AG04450 (cell line): ENCODE data around the gene IGF1. TPM values are rescaled to one million over a fixed set of nuclear protein-coding genes. Genes with fewer than 3 reads are reported as not detected.

Source experiments
- CTCF ChIA-PET: fragments of 300-600, 350-600 bp; formaldehyde crosslinking; extraction: SDS; loops from one replicate; lab custom pipeline; 2022; ENCODE audit warnings: antibody characterized with exemption, inconsistent platforms; lab: Charles Lee
- POLR2A ChIA-PET: fragments of 350-600 bp; formaldehyde crosslinking; extraction: SDS; loops from one replicate; lab custom pipeline; 2021; ENCODE audit warnings: antibody characterized with exemption, inconsistent platforms; lab: Yijun Ruan, JAX
- DNase-seq: peaks from one replicate; pipeline ENCODE4 v3.0.0-alpha.2; 2011; ENCODE audit warnings: low read depth, low spot score
- H3K27ac ChIP-seq: one replicate; pipeline ENCODE4 v1.5.1; 2012; ENCODE audit warnings: low read depth, low read length, control low read depth
- H3K27me3 ChIP-seq: one replicate; pipeline ENCODE4 v1.6.0; 2012; ENCODE audit warnings: low read length; ENCODE audit not compliant: control insufficient read depth, insufficient read depth
- H3K4me3 ChIP-seq: 2 replicates; pipeline ENCODE4 v1.5.1; 2011; ENCODE audit warnings: mild to moderate bottlenecking, low read depth, low read length, control low read depth
- H3K9me3 ChIP-seq: 2 replicates; pipeline ENCODE4 v1.5.1; 2012; ENCODE audit warnings: low read length; ENCODE audit not compliant: control insufficient read depth, insufficient read depth
- polyA plus RNA-seq: library from polyadenylated mRNA; depleted of rRNA; stranded (reverse); fragments of >200 nt; gene quantifications from 2 replicates; pipeline ENCODE4 v1.2.3, GENCODE V29; 2011
- TF ChIP-seq, protein P1 (sequence below): IDR thresholded peaks from 2 replicates; pipeline ENCODE4 v1.5.1; 2011; ENCODE audit warnings: low read depth, low read length, control low read depth, inconsistent platforms

Gene IGF1
- polyA plus RNA-seq, 1 experiment: 0.01 TPM

DNA sequence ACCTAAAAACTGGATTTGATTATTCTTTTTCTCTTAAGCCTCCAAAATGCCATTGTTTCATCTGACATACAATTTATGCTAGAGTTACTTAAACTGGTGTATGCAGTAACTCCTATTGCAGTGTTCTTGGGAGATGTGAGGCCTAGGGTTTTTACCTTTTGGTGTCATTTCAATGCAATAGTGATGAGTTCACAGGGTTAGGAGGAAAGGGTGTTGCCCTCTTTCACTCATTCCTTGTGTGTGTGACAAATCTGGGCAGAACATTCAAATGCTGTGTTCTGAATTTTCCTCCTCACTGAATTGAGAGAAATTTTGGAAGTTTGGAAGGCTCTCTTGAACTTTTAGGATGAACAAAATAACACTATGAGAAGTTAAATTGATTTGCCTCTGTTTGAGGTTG lies 69.9 kb downstream of the IGF1 start:
- ChIA-PET CTCF (no interaction called here), POLR2A (no interaction called here)
- Histone ChIP-seq H3K9me3 (no peaks in the 10 kb centered on the region), H3K27me3 (no peaks in the 10 kb centered on the region), H3K27ac (no peak overlapping the region), H3K4me3 (no peak overlapping the region)
- TF ChIP-seq, protein P1, sequence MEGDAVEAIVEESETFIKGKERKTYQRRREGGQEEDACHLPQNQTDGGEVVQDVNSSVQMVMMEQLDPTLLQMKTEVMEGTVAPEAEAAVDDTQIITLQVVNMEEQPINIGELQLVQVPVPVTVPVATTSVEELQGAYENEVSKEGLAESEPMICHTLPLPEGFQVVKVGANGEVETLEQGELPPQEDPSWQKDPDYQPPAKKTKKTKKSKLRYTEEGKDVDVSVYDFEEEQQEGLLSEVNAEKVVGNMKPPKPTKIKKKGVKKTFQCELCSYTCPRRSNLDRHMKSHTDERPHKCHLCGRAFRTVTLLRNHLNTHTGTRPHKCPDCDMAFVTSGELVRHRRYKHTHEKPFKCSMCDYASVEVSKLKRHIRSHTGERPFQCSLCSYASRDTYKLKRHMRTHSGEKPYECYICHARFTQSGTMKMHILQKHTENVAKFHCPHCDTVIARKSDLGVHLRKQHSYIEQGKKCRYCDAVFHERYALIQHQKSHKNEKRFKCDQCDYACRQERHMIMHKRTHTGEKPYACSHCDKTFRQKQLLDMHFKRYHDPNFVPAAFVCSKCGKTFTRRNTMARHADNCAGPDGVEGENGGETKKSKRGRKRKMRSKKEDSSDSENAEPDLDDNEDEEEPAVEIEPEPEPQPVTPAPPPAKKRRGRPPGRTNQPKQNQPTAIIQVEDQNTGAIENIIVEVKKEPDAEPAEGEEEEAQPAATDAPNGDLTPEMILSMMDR: no peak
- DNase-seq: no peak

DNA sequence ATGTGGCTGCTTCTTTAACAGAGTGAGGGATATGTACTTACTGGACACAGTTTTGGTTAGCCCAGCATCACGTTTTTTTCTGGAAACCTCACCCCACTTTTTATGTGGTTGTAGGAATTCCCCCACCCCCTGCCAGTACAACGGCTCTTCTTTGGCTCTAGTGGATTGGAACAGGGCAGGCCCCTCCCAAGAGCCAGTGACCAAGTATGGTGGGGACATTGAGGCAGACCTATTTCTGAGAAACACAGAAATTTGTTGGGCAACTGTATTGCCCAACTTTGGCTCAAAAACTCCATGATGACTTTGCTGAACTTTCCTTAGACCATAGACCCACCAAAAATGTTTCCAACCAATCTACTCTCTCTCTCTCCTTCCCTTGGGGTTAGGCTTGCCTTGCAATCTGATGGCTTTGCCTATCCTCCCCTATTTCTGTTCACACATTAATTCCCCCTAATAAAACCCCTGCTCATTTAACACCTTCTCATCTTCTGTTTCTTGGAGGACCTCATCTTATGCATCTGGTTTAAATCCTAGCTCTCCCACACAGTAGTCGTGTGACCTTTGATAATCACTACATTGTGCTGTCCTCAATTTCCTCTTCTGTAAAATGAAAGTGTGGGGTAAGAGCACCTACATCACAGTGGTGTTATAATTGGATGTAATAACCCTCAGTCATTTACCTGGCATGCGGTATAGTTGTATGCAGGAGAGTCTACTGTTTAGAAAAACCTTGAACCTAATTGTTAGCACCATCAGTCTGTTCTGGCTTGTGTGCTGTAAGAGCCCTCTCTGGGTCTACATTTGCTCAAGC lies 71.7 kb downstream of the IGF1 start:
- H3K27ac ChIP-seq: no peak overlapping the region
- no peaks in the 10 kb centered on the region for H3K27me3 ChIP-seq
- no peak for DNase-seq
- TF ChIP-seq, protein P1: no peak
- ChIA-PET POLR2A (interaction anchor here (0.6 kb wide), 1 partner anchor 522 kb away, joined by 6 read pairs; no protein-coding TSS in a partner anchor), CTCF (no interaction called here)
- H3K4me3 ChIP-seq: no peak overlapping the region
- H3K9me3 ChIP-seq: no peaks in the 10 kb centered on the region

GRCh38 chr12:102407776-102408486 lies 72.4 kb downstream of the IGF1 start:
- POLR2A ChIA-PET: no interaction called here
- TF ChIP-seq, protein P1: no peak
- H3K9me3 ChIP-seq: no peaks in the 10 kb centered on the region
- DNase-seq: no peak
- H3K27ac ChIP-seq: no peak overlapping the region
- H3K4me3 ChIP-seq: no peak overlapping the region
- no peaks in the 10 kb centered on the region for H3K27me3 ChIP-seq
- CTCF ChIA-PET: no interaction called here

GRCh38 chr12:102406033-102406584 lies 74.3 kb downstream of the IGF1 start:
- Histone ChIP-seq H3K27me3 (no peaks in the 10 kb centered on the region), H3K4me3 (no peak overlapping the region), H3K27ac (no peak overlapping the region), H3K9me3 (no peaks in the 10 kb centered on the region)
- TF ChIP-seq, protein P1: no peak
- no peak for DNase-seq
- ChIA-PET POLR2A (no interaction called here), CTCF (no interaction called here)
